GM21786 (cell line): ENCODE data around the gene SMIM20.
"Not testable (repeated sequence)": the region's sequence is repeated elsewhere in the genome, so short reads cannot be mapped to it uniquely, and the experiment has no call there.

Experiments
- ATAC-seq: cut with Tn5 transposase; IDR thresholded peaks from one replicate; pipeline ENCODE4 v1.9.1; 2021; ENCODE audit not compliant: unreplicated experiment

The SMIM20 gene

GRCh38 chr4:25890571-25891485 lies 23.2 kb upstream of the SMIM20 start:
- no peak for ATAC-seq

GRCh38 chr4:25892796-25893195 lies 21.2 kb upstream of the SMIM20 start:
- ATAC-seq: no peak

GRCh38 chr4:25896776-25897539 lies 17.1 kb upstream of the SMIM20 start:
- ATAC-seq: no peak

- no peak for ATAC-seq
These were observed 13.7 kb upstream of the SMIM20 start for GRCh38 chr4:25900310-25900709.

GRCh38 chr4:25901030-25901430 lies 13.0 kb upstream of the SMIM20 start:
- ATAC-seq: no peak

DNA sequence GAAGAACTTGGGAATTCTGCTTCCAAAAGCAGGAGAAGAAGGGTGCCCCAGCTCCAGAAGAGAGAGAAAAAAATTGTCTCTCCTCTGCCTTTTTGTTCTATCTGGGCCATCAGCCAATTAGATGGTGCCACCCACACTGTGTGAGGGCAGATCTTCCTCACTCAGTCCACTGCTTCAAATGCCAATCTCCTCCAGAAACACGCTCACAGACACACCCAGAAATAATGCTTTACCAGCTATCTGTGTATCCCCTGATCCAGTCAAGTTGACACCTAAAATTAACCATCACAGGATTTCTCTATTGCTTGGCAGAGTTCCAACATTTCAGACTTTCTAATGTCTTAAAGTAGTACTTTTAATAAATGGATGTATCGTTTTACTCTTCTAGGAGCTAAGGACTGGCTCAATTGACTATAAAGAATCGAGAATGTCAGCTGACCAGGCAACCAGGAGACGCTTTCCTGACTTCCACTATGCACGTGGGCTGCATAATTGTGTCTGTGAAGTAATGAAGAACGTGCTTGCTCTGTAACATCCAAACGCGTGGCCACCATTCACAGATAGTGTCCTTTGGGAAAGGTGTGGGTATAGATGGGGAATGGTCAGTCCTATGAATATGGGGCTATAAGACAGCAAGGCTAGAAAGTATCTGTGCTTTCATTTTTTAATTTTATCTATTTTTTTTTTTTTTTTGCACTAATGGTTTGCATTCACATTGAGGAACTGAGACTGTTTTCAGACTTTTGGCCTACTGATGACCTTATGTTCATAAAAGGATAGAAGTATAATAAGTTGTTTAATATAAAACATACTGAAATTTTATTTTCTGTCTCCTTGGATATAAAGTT lies 9.9 kb upstream of the SMIM20 start:
- peak; percentile 65 for ATAC-seq

GRCh38 chr4:25904748-25905082 lies 9.3 kb upstream of the SMIM20 start:
- peak; percentile 26 for ATAC-seq

- no peak for ATAC-seq
These were observed 8.6 kb upstream of the SMIM20 start for GRCh38 chr4:25905371-25905770.

DNA sequence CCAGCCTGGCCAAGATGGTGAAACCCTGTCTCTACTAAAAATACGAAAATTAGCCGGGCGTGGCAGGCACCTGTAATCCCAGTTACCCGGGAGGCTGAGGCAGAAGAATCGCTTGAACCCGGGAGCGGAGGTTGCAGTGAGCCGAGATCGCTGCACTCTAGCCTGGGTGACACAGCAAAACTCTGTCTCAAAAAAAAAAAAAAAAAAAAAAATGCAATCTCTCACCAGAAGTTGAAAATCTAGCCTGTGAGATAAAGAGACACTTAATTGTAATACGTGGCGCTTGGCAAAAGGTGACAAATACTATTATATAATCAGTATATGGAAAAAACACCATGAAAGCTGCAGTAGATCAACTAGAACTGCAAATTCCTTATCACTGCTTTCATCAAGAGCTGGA lies 7.9 kb upstream of the SMIM20 start:
- ATAC-seq: not testable (repeated sequence)

DNA sequence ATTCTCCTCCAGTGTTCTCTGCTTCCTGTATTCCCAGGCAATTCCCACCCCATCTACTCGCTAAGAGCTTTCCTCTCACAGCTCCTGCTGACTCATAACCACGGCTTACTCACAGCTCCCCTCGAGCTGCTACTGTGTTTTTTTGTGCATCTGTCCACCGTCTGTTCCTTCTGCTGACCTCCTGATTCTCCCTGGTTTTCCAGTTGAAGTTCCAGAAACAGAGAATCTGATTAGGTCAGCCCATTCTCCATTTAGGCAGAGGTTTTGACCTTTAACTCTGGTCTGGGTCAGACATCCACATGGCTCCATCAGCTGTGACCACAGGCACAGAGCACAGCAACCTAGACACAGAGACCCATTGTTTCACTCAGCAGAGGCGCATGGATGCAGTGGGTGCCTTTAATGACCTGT lies 5.5 kb upstream of the SMIM20 start:
- ATAC-seq: no peak

DNA sequence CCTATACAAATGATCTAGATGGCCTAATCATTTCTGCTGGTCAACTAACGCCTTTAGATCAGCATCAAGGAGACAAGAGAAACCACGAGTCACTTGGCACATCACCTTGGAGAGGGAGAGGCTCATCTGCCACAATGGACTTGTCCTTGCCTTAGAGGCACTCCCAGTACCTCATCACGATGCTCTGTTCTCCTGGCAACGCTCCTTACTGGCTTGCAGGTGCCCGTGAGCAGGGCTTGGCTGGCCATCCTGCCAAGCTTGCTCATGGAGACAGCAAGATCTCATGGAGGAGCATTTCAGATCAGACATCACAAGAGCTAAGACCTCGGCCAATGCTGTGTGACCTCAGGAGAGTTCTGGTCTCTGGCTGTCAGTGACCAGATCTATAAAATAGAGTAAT lies 2.7 kb upstream of the SMIM20 start:
- no peak for ATAC-seq

DNA sequence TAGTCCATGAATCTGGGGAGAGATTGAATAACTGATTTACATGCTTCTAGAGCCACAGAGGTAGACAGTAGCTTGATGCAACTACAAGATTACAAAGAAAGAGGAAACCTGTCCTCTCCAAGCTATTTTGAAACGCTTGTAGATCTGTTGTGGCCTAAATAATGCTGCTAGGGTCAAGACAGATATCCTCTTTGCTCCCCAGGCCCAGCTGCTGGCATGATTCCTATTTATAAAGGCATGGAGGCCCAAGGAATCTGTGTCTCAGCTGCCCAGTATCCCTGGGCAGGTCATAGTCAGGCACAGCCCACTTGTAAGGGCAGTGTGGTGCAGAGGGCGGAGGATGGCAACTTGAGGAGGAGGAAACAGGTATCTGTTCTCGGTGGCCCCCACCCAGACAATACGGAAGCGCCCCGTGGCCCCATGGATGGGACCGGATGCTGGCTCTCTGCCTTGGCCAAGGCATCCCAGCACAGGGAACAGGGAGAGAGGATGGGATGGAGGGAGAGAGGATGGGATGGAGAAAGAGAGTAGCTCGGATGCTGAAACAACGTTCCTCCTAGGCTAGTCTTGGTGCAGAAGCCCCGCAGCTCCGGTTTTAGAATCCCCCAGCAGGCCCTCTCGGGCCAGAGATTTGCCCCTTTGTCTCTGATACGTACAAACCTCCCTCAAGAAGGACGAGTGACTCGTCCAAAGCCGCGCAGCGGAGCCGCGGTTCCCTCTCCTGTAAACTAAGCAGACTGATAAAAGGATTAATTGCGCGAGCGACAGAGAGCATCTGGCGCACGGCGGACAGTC lies 767 bp upstream of the SMIM20 start:
- ATAC-seq: peak; percentile 34

GRCh38 chr4:25914670-25915352 lies 791 bp downstream of the SMIM20 start:
- no peak for ATAC-seq

- no peak for ATAC-seq
These were observed 1.3 kb downstream of the SMIM20 start for GRCh38 chr4:25915353-25915705.

DNA sequence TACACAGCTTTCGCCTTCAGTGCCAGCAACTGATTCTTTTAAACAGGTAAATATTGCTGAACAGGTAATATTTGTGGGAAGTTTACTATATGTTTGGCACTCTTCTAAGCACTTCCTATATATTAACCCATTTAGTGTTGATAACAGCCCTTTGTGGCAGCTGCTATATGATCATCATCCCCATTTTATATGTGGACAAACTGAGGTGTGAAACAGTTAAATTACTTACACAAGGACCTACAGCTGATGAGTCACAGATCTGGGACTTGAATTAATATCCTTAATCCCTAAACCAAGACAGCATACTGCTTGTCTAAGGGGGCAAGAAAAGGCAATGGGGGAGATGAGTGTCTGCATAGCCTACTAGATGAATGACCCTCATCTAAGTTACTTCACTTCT lies 2.9 kb downstream of the SMIM20 start:
- ATAC-seq: no peak

- ATAC-seq: no peak
These were observed 5.7 kb downstream of the SMIM20 start for GRCh38 chr4:25919676-25920075.

- no peak for ATAC-seq
These were observed 7.9 kb downstream of the SMIM20 start for GRCh38 chr4:25921922-25922321.

- no peak for ATAC-seq
These were observed 8.9 kb downstream of the SMIM20 start for GRCh38 chr4:25922812-25923369.

GRCh38 chr4:25923745-25924144 lies 9.7 kb downstream of the SMIM20 start:
- ATAC-seq: no peak
